Adrenal gland (tissue), 12 donors: ENCODE data around the gene GNAL. TPM values are rescaled to one million over a fixed set of nuclear protein-coding genes. Genes with fewer than 3 reads are reported as not detected.

ENCODE experiments used
- DNase-seq, 7 donors: peaks; one replicate each; pipeline ENCODE4 v3.0.0-alpha.2; 2019 to 2020
- H3K27ac ChIP-seq, 5 donors: fragments of 200-600 bp; sonication (generic) in 4 of 5; 1 replicate in 3 of 5; 2 replicates in 2 of 5; pipeline versions ENCODE4 v1.5.1 to v1.8.0; 2016 to 2020; ENCODE audit warnings: mild to moderate bottlenecking in 1 of 5
- H3K27me3 ChIP-seq: fragments of 200-600 bp; 2 replicates; pipeline ENCODE4 v1.8.0; 2021
- H3K36me3 ChIP-seq, 2 donors: fragments of 200-600 bp; replicated peaks in 1 of 2; 1 replicate in 1 of 2; 2 replicates in 1 of 2; pipeline versions ENCODE4 v1.5.1 to v1.8.0; 2018 to 2022
- H3K4me1 ChIP-seq, 2 donors: fragments of 200-600 bp; replicated peaks in 1 of 2; 1 replicate in 1 of 2; 2 replicates in 1 of 2; pipeline versions ENCODE4 v1.5.1 to v1.8.0; 2018 to 2021
- H3K4me3 ChIP-seq, 4 donors: fragments of 200-600 bp; sonication (generic) in 3 of 4; one replicate each; pipeline ENCODE4 v1.5.1; 2016 to 2018
- H3K9me3 ChIP-seq, 3 donors: fragments of 200-600 bp; sonication (generic) in 1 of 3; replicated peaks in 1 of 3; 1 replicate in 2 of 3; 2 replicates in 1 of 3; pipeline versions ENCODE4 v1.5.1 to v1.8.0; 2016 to 2021
- CTCF ChIP-seq, 6 experiments: fragments of 450-650 bp in 4 of 6; fragments of 200-600 bp in 2 of 6; sonication (generic) in 1 of 6; IDR thresholded peaks; 1 replicate in 5 of 6; 2 replicates in 1 of 6; pipeline versions ENCODE4 v1.5.1 to v1.8.0; 2016 to 2021; ENCODE audit warnings: antibody characterized with exemption in 6 of 6, mild to moderate bottlenecking in 2 of 6, moderate library complexity in 1 of 6
- POLR2A ChIP-seq, 2 donors: fragments of 450-650 bp; IDR thresholded peaks; one replicate each; pipeline ENCODE4 v1.6.1; 2017; ENCODE audit warnings: antibody characterized with exemption in 2 of 2, mild to moderate bottlenecking in 2 of 2, moderate library complexity in 1 of 2
- WGBS, 4 donors: extraction: QIAGEN DNeasy Blood & Tissue Kit in 2 of 4; methylation state at CpG; one replicate each; pipeline versions ENCODE4 v1.1.5 to v1.1.7; 2013 to 2017; 5-methylcytosine and 5-hydroxymethylcytosine counted together
- intact Hi-C, 2 donors: fragments of 100-400 bp; cut with DNase I; formaldehyde crosslinking; loops; one replicate each; pipeline versions ENCODE4 v1.14.1 to v1.15.0; 2022 to 2023
- polyA plus RNA-seq, 3 donors: library from polyadenylated mRNA; stranded (reverse); fragments of 200-250 nt in 2 of 3; fragments of 350-450 nt in 1 of 3; fragmentation: Illumina TruSeq in 1 of 3; extraction: RNeasy Lipid Tissue Mini Kit (QIAGEN cat#74804) in 1 of 3; gene quantifications; one replicate each; pipeline ENCODE4 v1.2.3, GENCODE V29; 2013 to 2014
- total RNA-seq, 9 donors: library from RNA; depleted of rRNA in 4 of 9; stranded (reverse); fragments of >200 nt in 4 of 9; fragments of 120-200 nt in 1 of 9; fragmentation: NEBNext Ultra II Directional in 1 of 9; extraction: Animal tissue kit (Norgen Biotek cat#: 25700) in 1 of 9; gene quantifications; one replicate each; pipeline versions ENCODE4 v1.1.0 to v1.2.4, GENCODE V29; 2013 to 2023
- donor health status: healthy with polysubstance abuse.
- donor health status: Bipolar disorder and iron deficiency.
- donor health status: DM: yes; HTN: yes; CAD: no.
- donor health status: DM: no; HTN: no; CAD: no.
- donor health status: DM: no; HTN: no; CAD: no.
- donor health status: DM: yes; HTN: yes; CAD: no.

Gene GNAL
- total and polyA plus RNA-seq, 12 donors, result 0.48 to 7.0 (median 2.3) TPM

- intact Hi-C loops, result no loop called here
- H3K27ac ChIP-seq, result no peak overlapping the region
- WGBS, 4 donors, result 72 to 78% (median 75%) methylated on average over 10 to 14 of the region's 14 CpGs
- H3K4me3 ChIP-seq, result no peak overlapping the region
- TF ChIP-seq POLR2A (IDR thresholded peaks at IDR 0.05) (no peak), CTCF (IDR thresholded peaks at IDR 0.05) (no peak)
- no peaks in the 10 kb centered on the region for H3K4me1 ChIP-seq
- H3K9me3 ChIP-seq, result no peaks in the 10 kb centered on the region
- peak in 1 of 7 donors; percentile 17 for DNase-seq
- no peaks in the 10 kb centered on the region for H3K27me3 ChIP-seq
- no peaks in the 10 kb centered on the region for H3K36me3 ChIP-seq
These were observed 19.7 kb upstream of the GNAL start for GRCh38 chr18:11669271-11669947.

- H3K36me3 ChIP-seq, result no peaks in the 10 kb centered on the region
- H3K27me3 ChIP-seq, result no peaks in the 10 kb centered on the region
- TF ChIP-seq POLR2A (IDR thresholded peaks at IDR 0.05) (no peak), CTCF (IDR thresholded peaks at IDR 0.05) (no peak)
- H3K9me3 ChIP-seq, result no peaks in the 10 kb centered on the region
- 79 to 87% (median 81%) methylated on average over 9 to 10 of the region's 10 CpGs for WGBS, 4 donors
- no peak overlapping the region for H3K27ac ChIP-seq
- no peaks in the 10 kb centered on the region for H3K4me1 ChIP-seq
- no peak overlapping the region for H3K4me3 ChIP-seq
- peak in 1 of 7 donors; percentile 15 for DNase-seq
- intact Hi-C loops, result no loop called here
These were observed 19.2 kb upstream of the GNAL start for GRCh38 chr18:11669948-11670275.

- H3K4me1 ChIP-seq, result no peaks in the 10 kb centered on the region
- TF ChIP-seq CTCF (IDR thresholded peaks at IDR 0.05) (no peak), POLR2A (IDR thresholded peaks at IDR 0.05) (no peak)
- no peaks in the 10 kb centered on the region for H3K27me3 ChIP-seq
- intact Hi-C loops, result no loop called here
- no peaks in the 10 kb centered on the region for H3K36me3 ChIP-seq
- peak in 1 of 7 donors; percentile 20 for DNase-seq
- 78 to 85% (median 80%) methylated on average over 6 to 8 of the region's 8 CpGs for WGBS, 4 donors
- no peaks in the 10 kb centered on the region for H3K9me3 ChIP-seq
- H3K4me3 ChIP-seq, result no peak overlapping the region
- no peak overlapping the region for H3K27ac ChIP-seq
These were observed 17.9 kb upstream of the GNAL start for GRCh38 chr18:11671156-11671555.

- TF ChIP-seq CTCF (IDR thresholded peaks at IDR 0.05) (no peak), POLR2A (IDR thresholded peaks at IDR 0.05) (no peak)
- Histone ChIP-seq H3K9me3 (no peaks in the 10 kb centered on the region), H3K4me3 (no peak overlapping the region), H3K27me3 (no peaks in the 10 kb centered on the region), H3K36me3 (no peaks in the 10 kb centered on the region), H3K27ac (no peak overlapping the region), H3K4me1 (no peaks in the 10 kb centered on the region)
- WGBS, 4 donors, result 89 to 96% (median 93%) methylated on average over 7 to 8 of the region's 8 CpGs; no CpG with 5 or more reads in 1 of the 4 donors
- intact Hi-C loops, result no loop called here
- no peak for DNase-seq
These were observed 16.9 kb upstream of the GNAL start for GRCh38 chr18:11672198-11672597.
